ENCODE data around the gene JOSD1.

DNA sequence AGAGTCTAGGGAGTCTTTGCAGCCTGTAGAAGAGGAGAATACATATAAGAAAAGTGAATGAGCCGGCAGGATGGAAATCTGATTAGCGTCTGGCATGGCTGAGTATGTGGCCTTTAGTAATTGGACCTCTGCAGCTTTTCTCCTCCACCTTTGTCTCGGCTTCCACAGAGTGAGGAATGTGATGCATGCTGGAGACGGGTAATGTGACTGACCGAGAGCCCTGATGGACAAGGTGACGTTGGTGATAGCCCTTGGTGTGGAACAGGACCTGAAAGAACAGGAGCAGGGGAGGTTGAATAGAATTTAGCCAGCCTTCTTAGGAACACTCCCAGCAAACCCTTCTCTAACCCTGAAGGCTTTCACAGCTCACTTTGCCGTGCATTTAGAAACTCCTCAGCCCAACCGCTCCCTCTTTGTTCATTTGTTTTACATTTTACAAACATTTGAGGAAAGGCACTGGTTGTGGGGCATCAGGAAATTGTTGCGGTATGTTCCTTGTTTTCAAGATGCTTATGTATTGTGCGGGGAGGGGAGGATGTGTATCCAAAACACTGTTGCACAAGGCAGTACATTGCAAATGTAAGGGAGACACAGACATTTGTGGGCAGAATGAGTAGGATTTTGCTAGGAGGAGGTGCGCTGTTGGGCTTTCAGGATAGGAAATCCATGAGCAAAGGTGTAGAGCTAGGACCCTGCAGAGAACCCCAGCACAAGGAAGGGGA is 11.9 kb upstream of the JOSD1 start:
- no peak for TF ChIP-seq EZH2 (IDR thresholded peaks at IDR 0.05; ENCODE audit: insufficient read depth, poor library complexity, severe bottlenecking)
- no peak for TF ChIP-seq EZH2phosphoT487 (IDR thresholded peaks at IDR 0.05; ENCODE audit: insufficient read depth, low read depth)
